ENCODE results near the gene PTPRZ1. TPM values are rescaled to one million over a fixed set of nuclear protein-coding genes. Genes with fewer than 3 reads are reported as not detected.

Gene PTPRZ1
- total and polyA plus RNA-seq, 2 of the 4 experiments (the other 2 are of a cell fraction), result not detected

- DNase-seq, result no peak
- Histone ChIP-seq H2BK15ac (ENCODE audit: low read depth, low read length) (no peak overlapping the region), H2AK9ac (replicated peaks; ENCODE audit: low read depth, low read length, poor library complexity) (no peak overlapping the region), H4K5ac (ENCODE audit: low read depth, low read length) (no peak overlapping the region), H3K9ac (ENCODE audit: low read depth, low read length) (no peak overlapping the region), H3K27me3 (ENCODE audit: control insufficient read depth, insufficient read depth, low read length) (no peaks in the 10 kb centered on the region), H2BK20ac (ENCODE audit: low read depth, low read length) (no peak overlapping the region), H2BK120ac (ENCODE audit: low read depth, low read length) (no peak overlapping the region), H4K8ac (ENCODE audit: low read depth in 2 of 2, low read length in 2 of 2) (no peak overlapping the region), H3K18ac (ENCODE audit: low read depth, low read length) (no peak overlapping the region), H2AK5ac (ENCODE audit: low read depth, low read length) (no peak overlapping the region), H4K91ac (ENCODE audit: insufficient read depth, low read depth, low read length) (no peak overlapping the region), H3K14ac (replicated peaks; ENCODE audit: low read depth, low read length) (no peak overlapping the region), H3K4me3 (ENCODE audit: insufficient read depth, low read depth, low read length) (no peak overlapping the region), H2AFZ (replicated peaks; ENCODE audit: low read length, poor library complexity) (no peak overlapping the region), H3K9me1 (ENCODE audit: insufficient read depth, low read length) (no peaks in the 10 kb centered on the region), H3K56ac (ENCODE audit: extremely low read depth, insufficient read depth, low read length) (no peak overlapping the region), H3K23ac (ENCODE audit: low read depth, low read length) (no peak overlapping the region), H3K4ac (ENCODE audit: low read depth, low read length) (no peak overlapping the region), H3K9me3 (ENCODE audit: control insufficient read depth, insufficient read depth, low read length) (no peaks in the 10 kb centered on the region), H3K36me3 (ENCODE audit: control insufficient read depth, insufficient read depth, low read length) (no peaks in the 10 kb centered on the region), H3K79me1 (ENCODE audit: low read depth in 1 of 2, low read length in 2 of 2) (no peaks in the 10 kb centered on the region), H3K27ac (ENCODE audit: insufficient read depth, low read length) (no peak overlapping the region), H2BK5ac (ENCODE audit: low read depth, low read length, poor library complexity, severe bottlenecking) (no peak overlapping the region), H3K4me1 (ENCODE audit: control insufficient read depth, insufficient read depth, low read length) (no peaks in the 10 kb centered on the region), H4K20me1 (ENCODE audit: insufficient read depth, low read length) (no peaks in the 10 kb centered on the region), H3K4me2 (ENCODE audit: low read depth, low read length) (no peak overlapping the region)
- TF ChIP-seq POLR2A (IDR thresholded peaks at IDR 0.05; ENCODE audit: low read depth, low read length) (no peak), RCOR1 (IDR thresholded peaks at IDR 0.05; ENCODE audit: insufficient replicate concordance, low read length) (no peak), SMC3 (IDR thresholded peaks at IDR 0.05; ENCODE audit: low read depth, low read length) (no peak), BHLHE40 (IDR thresholded peaks at IDR 0.05; ENCODE audit: low read depth, low read length) (no peak)
- TF ChIP-seq, protein P1, sequence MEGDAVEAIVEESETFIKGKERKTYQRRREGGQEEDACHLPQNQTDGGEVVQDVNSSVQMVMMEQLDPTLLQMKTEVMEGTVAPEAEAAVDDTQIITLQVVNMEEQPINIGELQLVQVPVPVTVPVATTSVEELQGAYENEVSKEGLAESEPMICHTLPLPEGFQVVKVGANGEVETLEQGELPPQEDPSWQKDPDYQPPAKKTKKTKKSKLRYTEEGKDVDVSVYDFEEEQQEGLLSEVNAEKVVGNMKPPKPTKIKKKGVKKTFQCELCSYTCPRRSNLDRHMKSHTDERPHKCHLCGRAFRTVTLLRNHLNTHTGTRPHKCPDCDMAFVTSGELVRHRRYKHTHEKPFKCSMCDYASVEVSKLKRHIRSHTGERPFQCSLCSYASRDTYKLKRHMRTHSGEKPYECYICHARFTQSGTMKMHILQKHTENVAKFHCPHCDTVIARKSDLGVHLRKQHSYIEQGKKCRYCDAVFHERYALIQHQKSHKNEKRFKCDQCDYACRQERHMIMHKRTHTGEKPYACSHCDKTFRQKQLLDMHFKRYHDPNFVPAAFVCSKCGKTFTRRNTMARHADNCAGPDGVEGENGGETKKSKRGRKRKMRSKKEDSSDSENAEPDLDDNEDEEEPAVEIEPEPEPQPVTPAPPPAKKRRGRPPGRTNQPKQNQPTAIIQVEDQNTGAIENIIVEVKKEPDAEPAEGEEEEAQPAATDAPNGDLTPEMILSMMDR (conservative IDR thresholded peaks at IDR 0.05; ENCODE audit: low read depth, low read length), result no peak
- WGBS, 2 experiments (ENCODE audit: extremely low coverage in 2 of 2, insufficient read length in 1 of 2), result 20% methylated on average over 4 of the region's 8 CpGs; no CpG with 5 or more reads in 1 of the 2 experiments
- dilution Hi-C loops (cut with HindIII; ENCODE audit: low sequenced_read_pairs, unreplicated experiment) (no loop called here), in situ Hi-C loops (cut with MboI; ENCODE audit: low sequenced_read_pairs) (no loop called here), intact Hi-C loops (cut with micrococcal nuclease) (no loop called here)
- no TSS peak for BruUV-seq (replicated peaks)
- ATAC-seq (ENCODE audit: low read depth), result no peak
- POLR2A ChIA-PET (ENCODE audit: unreplicated experiment), result no interaction called here
- CTCF ChIA-PET, result no interaction called here
Measured at GRCh38 chr7:121832347-121832746, 40.6 kb upstream of the PTPRZ1 start.
